GM12874 (cell line): Measurements from ENCODE around the gene CDKAL1.

ENCODE experiments used
- TF ChIP-seq, protein P1 (sequence below): IDR thresholded peaks from 2 replicates; pipeline ENCODE4 v1.5.1; 2011; ENCODE audit warnings: low read depth, mild to moderate bottlenecking, control low read depth, low read length, moderate library complexity; ENCODE audit not compliant: insufficient read depth

The CDKAL1 gene

DNA sequence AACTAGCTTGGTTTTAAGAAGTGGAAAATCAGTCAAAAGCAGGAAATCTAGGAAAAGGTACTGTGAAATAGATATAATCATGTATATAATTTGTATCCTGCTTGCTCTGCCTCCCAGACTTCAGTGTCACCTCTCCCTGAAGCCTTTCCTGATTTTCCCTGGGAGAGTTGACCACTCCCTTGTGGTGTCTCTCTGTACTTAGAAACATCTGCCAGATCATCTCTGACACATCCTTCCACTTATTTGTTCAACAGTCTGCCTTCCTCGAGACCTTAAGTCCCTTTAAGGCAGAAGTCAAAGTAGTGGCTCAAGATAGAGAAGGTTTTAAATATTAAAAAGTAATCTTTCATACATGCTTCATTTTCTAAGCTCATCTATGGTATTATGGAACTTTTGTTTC, 236.5 kb downstream of the CDKAL1 start:
- TF ChIP-seq, protein P1, sequence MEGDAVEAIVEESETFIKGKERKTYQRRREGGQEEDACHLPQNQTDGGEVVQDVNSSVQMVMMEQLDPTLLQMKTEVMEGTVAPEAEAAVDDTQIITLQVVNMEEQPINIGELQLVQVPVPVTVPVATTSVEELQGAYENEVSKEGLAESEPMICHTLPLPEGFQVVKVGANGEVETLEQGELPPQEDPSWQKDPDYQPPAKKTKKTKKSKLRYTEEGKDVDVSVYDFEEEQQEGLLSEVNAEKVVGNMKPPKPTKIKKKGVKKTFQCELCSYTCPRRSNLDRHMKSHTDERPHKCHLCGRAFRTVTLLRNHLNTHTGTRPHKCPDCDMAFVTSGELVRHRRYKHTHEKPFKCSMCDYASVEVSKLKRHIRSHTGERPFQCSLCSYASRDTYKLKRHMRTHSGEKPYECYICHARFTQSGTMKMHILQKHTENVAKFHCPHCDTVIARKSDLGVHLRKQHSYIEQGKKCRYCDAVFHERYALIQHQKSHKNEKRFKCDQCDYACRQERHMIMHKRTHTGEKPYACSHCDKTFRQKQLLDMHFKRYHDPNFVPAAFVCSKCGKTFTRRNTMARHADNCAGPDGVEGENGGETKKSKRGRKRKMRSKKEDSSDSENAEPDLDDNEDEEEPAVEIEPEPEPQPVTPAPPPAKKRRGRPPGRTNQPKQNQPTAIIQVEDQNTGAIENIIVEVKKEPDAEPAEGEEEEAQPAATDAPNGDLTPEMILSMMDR, result no peak

DNA sequence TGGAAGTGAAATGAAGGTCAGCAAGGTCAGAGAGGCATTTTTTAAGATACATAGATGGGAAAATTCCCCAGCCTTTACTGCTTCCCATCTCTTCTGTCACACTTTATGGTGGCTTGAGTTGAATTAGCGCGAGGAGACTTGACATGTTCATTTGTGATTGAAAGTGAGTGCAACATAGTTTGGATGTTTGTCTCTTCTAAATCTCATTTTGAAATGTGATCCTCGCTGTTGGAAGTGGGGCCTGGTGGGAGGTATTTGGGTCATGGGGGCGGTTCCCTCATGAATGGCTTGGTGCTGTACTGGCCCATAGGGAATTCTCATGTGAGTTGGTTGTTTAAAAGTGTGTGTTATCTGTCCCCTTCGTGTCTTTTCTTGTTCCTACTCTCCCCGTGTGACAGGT, 237.2 kb downstream of the CDKAL1 start:
- TF ChIP-seq, protein P1, result no peak

DNA sequence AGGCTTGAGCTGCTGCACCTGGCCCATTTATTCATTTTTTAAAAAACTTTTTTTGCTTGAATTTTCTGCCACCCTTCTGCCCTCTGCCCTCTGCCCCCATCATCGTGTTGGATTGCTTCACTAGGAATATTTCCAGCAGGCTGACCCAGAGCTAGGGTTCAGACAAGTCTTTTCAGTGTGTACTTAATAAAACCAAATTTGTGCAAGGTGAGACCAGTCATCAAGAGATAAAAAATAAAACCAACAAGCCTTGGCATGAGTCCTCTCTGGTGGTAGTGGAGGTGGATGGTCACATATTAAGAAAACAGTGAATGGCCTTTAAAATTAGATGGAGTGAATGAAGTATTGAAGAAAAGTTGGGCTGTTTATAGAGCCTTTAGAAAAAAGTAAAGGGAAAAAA, 239.6 kb downstream of the CDKAL1 start:
- TF ChIP-seq, protein P1, result no peak

GRCh38 chr6:20775981-20776380, 241.7 kb downstream of the CDKAL1 start:
- TF ChIP-seq, protein P1, result no peak

DNA sequence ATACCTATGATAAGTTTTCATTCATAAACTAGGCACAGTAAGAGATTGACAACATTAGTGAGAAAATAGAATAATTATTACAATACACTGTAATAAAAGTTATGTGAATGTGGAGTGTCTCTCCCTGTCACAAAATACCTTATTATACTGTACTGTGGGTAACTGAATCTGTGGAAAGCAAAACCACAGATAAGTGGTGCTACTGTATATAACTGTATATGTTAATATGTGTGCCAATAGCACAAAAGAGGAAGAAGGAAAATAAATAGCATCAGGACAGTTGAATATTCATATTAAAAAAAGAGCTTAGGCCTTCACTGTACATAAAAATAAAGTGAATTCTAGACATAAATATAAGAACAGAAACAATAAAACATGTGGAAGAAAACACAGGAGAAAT, 243.5 kb downstream of the CDKAL1 start:
- TF ChIP-seq, protein P1, result no peak

- TF ChIP-seq, protein P1, result no peak
Observed at GRCh38 chr6:20778459-20778858, 244.2 kb downstream of the CDKAL1 start.

GRCh38 chr6:20778912-20779311, 244.7 kb downstream of the CDKAL1 start:
- TF ChIP-seq, protein P1, result no peak

DNA sequence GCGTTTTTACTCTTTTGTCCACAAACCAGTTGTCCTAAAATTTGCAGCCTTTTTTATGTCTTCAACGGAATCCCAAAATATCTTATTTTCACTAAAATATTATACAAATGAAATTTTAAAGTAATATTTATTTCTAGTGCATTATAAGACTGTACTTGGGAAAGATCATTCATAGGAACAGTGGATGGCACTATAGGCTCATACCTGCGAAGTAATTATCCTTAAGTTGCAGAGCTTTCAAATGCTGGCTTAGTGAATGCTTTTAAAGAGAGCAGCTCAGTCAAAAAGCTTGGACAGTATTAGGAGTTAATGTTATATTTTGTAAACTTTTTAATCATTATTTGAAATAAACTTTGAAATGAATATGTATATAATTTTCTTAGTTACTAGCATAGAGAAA, 254.9 kb downstream of the CDKAL1 start:
- TF ChIP-seq, protein P1, result no peak
